ENCODE measurements around the gene CDKN2D.
A peak's percentile ranks its signal among the peaks of the same experiment; 100 is the strongest.
"Not testable (repeated sequence)": the region's sequence is repeated elsewhere in the genome, so short reads cannot be mapped to it uniquely, and the experiment has no call there.

Gene CDKN2D

GRCh38 chr19:10580979-10581631 lies 12.3 kb upstream of the CDKN2D start:
- DNase-seq, result no peak

- DNase-seq, result no peak
Observed at GRCh38 chr19:10577951-10578350, 9.2 kb upstream of the CDKN2D start.

GRCh38 chr19:10575011-10575716 lies 6.4 kb upstream of the CDKN2D start:
- no peak for DNase-seq

- DNase-seq, result no peak
Observed at GRCh38 chr19:10574462-10574861, 5.7 kb upstream of the CDKN2D start.

GRCh38 chr19:10573793-10574192 lies 5.0 kb upstream of the CDKN2D start:
- not testable (repeated sequence) for DNase-seq

GRCh38 chr19:10568062-10568825 lies 535 bp downstream of the CDKN2D start:
- DNase-seq, result no peak

GRCh38 chr19:10567656-10568055 lies 1.1 kb downstream of the CDKN2D start:
- no peak for DNase-seq

- no peak for DNase-seq
Observed at GRCh38 chr19:10566658-10567410, 1.9 kb downstream of the CDKN2D start.

GRCh38 chr19:10566408-10566657 lies 2.4 kb downstream of the CDKN2D start:
- no peak for DNase-seq

- DNase-seq, result peak; percentile 99
Observed at GRCh38 chr19:10565567-10566407, 3.0 kb downstream of the CDKN2D start, which contains the start of gene KRI1. KRI1 (minus strand) TSS chr19:10566010; CDS start chr19:10565999, 11 bp downstream.

- DNase-seq, result peak; percentile 78
Observed at GRCh38 chr19:10565028-10565566, 3.7 kb downstream of the CDKN2D start.

GRCh38 chr19:10562609-10563008 lies 6.2 kb downstream of the CDKN2D start:
- DNase-seq, result no peak

- no peak for DNase-seq
Observed at GRCh38 chr19:10560154-10560553, 8.6 kb downstream of the CDKN2D start.

GRCh38 chr19:10557603-10558197 lies 11.1 kb downstream of the CDKN2D start:
- no peak for DNase-seq

- no peak for DNase-seq
Observed at GRCh38 chr19:10555610-10555973, 13.2 kb downstream of the CDKN2D start.

- no peak for DNase-seq
Observed at GRCh38 chr19:10554760-10555609, 13.8 kb downstream of the CDKN2D start.

- DNase-seq, result no peak
Observed at GRCh38 chr19:10553943-10554381, 14.8 kb downstream of the CDKN2D start.

GRCh38 chr19:10553087-10553667 lies 15.6 kb downstream of the CDKN2D start:
- no peak for DNase-seq

GRCh38 chr19:10552510-10553053 lies 16.2 kb downstream of the CDKN2D start:
- peak; percentile 78 for DNase-seq

Data from 8988T (cell line).